Activated T-helper 2 cell treated with anti-CD3 and anti-CD28 coated beads, Interferon-gamma antibody, Interleukin-2, Interleukin-4, amounts not matched to agents 10 μg/mL and 5 μg/mL and 100 μg/mL, durations not matched to agents 14 hours and 24 hours and 36 hours (primary cell): ENCODE data around the gene KRT32. TPM values are rescaled to one million over a fixed set of nuclear protein-coding genes. Genes with fewer than 3 reads are reported as not detected.

ENCODE experiments used
- DNase-seq: peaks from one replicate; pipeline ENCODE4 v3.0.0; 2021; ENCODE audit warnings: low spot score
- H3K27ac Mint-ChIP-seq: one replicate; pipeline ENCODE4 v1.8.0; 2021; ENCODE audit warnings: mixed read lengths
- H3K27me3 Mint-ChIP-seq: one replicate; pipeline ENCODE4 v1.8.0; 2021; ENCODE audit warnings: low read depth, mixed read lengths
- H3K36me3 Mint-ChIP-seq: one replicate; pipeline ENCODE4 v1.8.0; 2021; ENCODE audit warnings: low read depth, mixed read lengths
- H3K4me1 Mint-ChIP-seq: one replicate; pipeline ENCODE4 v1.8.0; 2021; ENCODE audit warnings: low read depth, mixed read lengths
- H3K4me3 Mint-ChIP-seq: one replicate; pipeline ENCODE4 v1.8.0; 2021; ENCODE audit warnings: low read depth, mild to moderate bottlenecking, moderate library complexity, mixed read lengths
- H3K9me3 Mint-ChIP-seq: one replicate; pipeline ENCODE4 v1.8.0; 2021; ENCODE audit warnings: mixed read lengths
- intact Hi-C: fragments of 100-400 bp; cut with micrococcal nuclease; formaldehyde crosslinking; loops from one replicate; pipeline ENCODE4 v1.15.1; 2023
- total RNA-seq: library from RNA; stranded (reverse); gene quantifications from 2 replicates; pipeline ENCODE4 v1.2.3, GENCODE V29; 2022

Gene KRT32
- not detected in 2 replicates for total RNA-seq

- Mint-ChIP-seq H3K4me3 (no peak within 1 kb of the TSS), H3K36me3 (no peaks in the 10 kb centered on the region), H3K9me3 (no peaks in the 10 kb centered on the region), H3K4me1 (no peaks in the 10 kb centered on the region), H3K27me3 (peaks cover 1% of the 10 kb centered on the region), H3K27ac (no peak within 1 kb of the TSS)
- intact Hi-C loops = no loop called here
- no peak for DNase-seq
Observed at GRCh38 chr17:41466988-41467387, at the start of gene KRT32. TSS of gene KRT32 (minus strand) at chr17:41467386. CDS start at chr17:41467325, 61 bp downstream.

GRCh38 chr17:41516830-41517283 is 49.7 kb upstream of the KRT32 start:
- Mint-ChIP-seq H3K4me3 (no peak overlapping the region), H3K27ac (no peak overlapping the region), H3K36me3 (no peaks in the 10 kb centered on the region), H3K4me1 (no peaks in the 10 kb centered on the region), H3K9me3 (no peaks in the 10 kb centered on the region), H3K27me3 (no peaks in the 10 kb centered on the region)
- DNase-seq = no peak
- intact Hi-C loops = no loop called here

GRCh38 chr17:41516147-41516829 is 49.1 kb upstream of the KRT32 start:
- no peak for DNase-seq
- Mint-ChIP-seq H3K36me3 (no peaks in the 10 kb centered on the region), H3K27me3 (no peaks in the 10 kb centered on the region), H3K4me1 (no peaks in the 10 kb centered on the region), H3K9me3 (no peaks in the 10 kb centered on the region), H3K4me3 (no peak overlapping the region), H3K27ac (no peak overlapping the region)
- intact Hi-C loops = no loop called here

- DNase-seq = no peak
- Mint-ChIP-seq H3K4me3 (no peak overlapping the region), H3K9me3 (no peaks in the 10 kb centered on the region), H3K27ac (no peak overlapping the region), H3K36me3 (no peaks in the 10 kb centered on the region), H3K27me3 (no peaks in the 10 kb centered on the region), H3K4me1 (no peaks in the 10 kb centered on the region)
- intact Hi-C loops = no loop called here
Observed at GRCh38 chr17:41513168-41513547, 46.0 kb upstream of the KRT32 start.

GRCh38 chr17:41512546-41513167 is 45.5 kb upstream of the KRT32 start:
- intact Hi-C loops = no loop called here
- no peak for DNase-seq
- H3K27me3 Mint-ChIP-seq = no peaks in the 10 kb centered on the region
- no peak overlapping the region for H3K4me3 Mint-ChIP-seq
- H3K27ac Mint-ChIP-seq = no peak overlapping the region
- H3K36me3 Mint-ChIP-seq = no peaks in the 10 kb centered on the region
- H3K9me3 Mint-ChIP-seq = no peaks in the 10 kb centered on the region
- H3K4me1 Mint-ChIP-seq = no peaks in the 10 kb centered on the region

GRCh38 chr17:41511716-41512115 is 44.5 kb upstream of the KRT32 start:
- Mint-ChIP-seq H3K9me3 (no peaks in the 10 kb centered on the region), H3K4me1 (no peaks in the 10 kb centered on the region), H3K27me3 (no peaks in the 10 kb centered on the region), H3K36me3 (no peaks in the 10 kb centered on the region), H3K27ac (no peak overlapping the region), H3K4me3 (no peak overlapping the region)
- intact Hi-C loops = no loop called here
- DNase-seq = no peak

- intact Hi-C loops = no loop called here
- Mint-ChIP-seq H3K4me3 (no peak overlapping the region), H3K27ac (no peak overlapping the region), H3K27me3 (no peaks in the 10 kb centered on the region), H3K9me3 (no peaks in the 10 kb centered on the region), H3K36me3 (no peaks in the 10 kb centered on the region), H3K4me1 (no peaks in the 10 kb centered on the region)
- no peak for DNase-seq
Observed at GRCh38 chr17:41511116-41511515, 43.9 kb upstream of the KRT32 start.

GRCh38 chr17:41510251-41511065 is 43.3 kb upstream of the KRT32 start:
- DNase-seq = no peak
- Mint-ChIP-seq H3K27ac (no peak overlapping the region), H3K4me1 (no peaks in the 10 kb centered on the region), H3K27me3 (no peaks in the 10 kb centered on the region), H3K4me3 (no peak overlapping the region), H3K9me3 (no peaks in the 10 kb centered on the region), H3K36me3 (no peaks in the 10 kb centered on the region)
- intact Hi-C loops = no loop called here

- no peaks in the 10 kb centered on the region for H3K9me3 Mint-ChIP-seq
- no peaks in the 10 kb centered on the region for H3K36me3 Mint-ChIP-seq
- intact Hi-C loops = no loop called here
- H3K4me3 Mint-ChIP-seq = no peak overlapping the region
- no peaks in the 10 kb centered on the region for H3K27me3 Mint-ChIP-seq
- no peak for DNase-seq
- no peak overlapping the region for H3K27ac Mint-ChIP-seq
- H3K4me1 Mint-ChIP-seq = no peaks in the 10 kb centered on the region
Observed at GRCh38 chr17:41507315-41507880, 40.2 kb upstream of the KRT32 start.

GRCh38 chr17:41505809-41506767 is 38.9 kb upstream of the KRT32 start:
- H3K4me3 Mint-ChIP-seq = no peak overlapping the region

GRCh38 chr17:41505007-41505808 is 38.0 kb upstream of the KRT32 start, which contains the start of gene KRT13:
TSS of gene KRT13 (minus strand) at chr17:41505612. CDS start at chr17:41505550, 62 bp downstream.
- Mint-ChIP-seq H3K36me3 (no peaks in the 10 kb centered on the region), H3K4me3 (no peak within 1 kb of the TSS), H3K27ac (no peak within 1 kb of the TSS), H3K9me3 (no peaks in the 10 kb centered on the region), H3K27me3 (no peaks in the 10 kb centered on the region), H3K4me1 (no peaks in the 10 kb centered on the region)
- intact Hi-C loops = no loop called here
- DNase-seq = no peak

More at GRCh38 chr17:41505809-41506767, 38.9 kb upstream of the KRT32 start:
- Mint-ChIP-seq H3K27ac (no peak overlapping the region), H3K4me1 (no peaks in the 10 kb centered on the region), H3K27me3 (no peaks in the 10 kb centered on the region), H3K9me3 (no peaks in the 10 kb centered on the region), H3K36me3 (no peaks in the 10 kb centered on the region)
- DNase-seq = no peak
- intact Hi-C loops = no loop called here
